CD4-positive, alpha-beta T cell (primary cell): ENCODE results near the gene PAPPA. TPM values are rescaled to one million over a fixed set of nuclear protein-coding genes. Genes with fewer than 3 reads are reported as not detected.

Experiments
- ATAC-seq: fragments of 200-7000 bp; cut with Tn5 transposase; one replicate; pipeline ENCODE4 v1.10.0; 2022; ENCODE audit warnings: mild to moderate bottlenecking; ENCODE audit not compliant: poor library complexity
- CTCF ChIA-PET: fragments of 350-600 bp; sonication (Branson Sonifier 250); formaldehyde crosslinking; loops from one replicate; lab custom pipeline; 2021; ENCODE audit warnings: antibody characterized with exemption, inconsistent platforms; lab: Charles Lee
- POLR2A ChIA-PET: fragments of 350-600 bp; sonication (Branson Sonifier 250); formaldehyde crosslinking; loops from one replicate; lab custom pipeline; 2021; ENCODE audit warnings: antibody characterized with exemption, inconsistent platforms; lab: Charles Lee
- DNase-seq, 14 experiments: peaks; one replicate each; pipeline ENCODE4 v3.0.0-alpha.2; 2013 to 2020; ENCODE audit warnings: mixed read lengths in 2 of 14
- H3K27ac ChIP-seq, 2 donors: one replicate each; pipeline versions ENCODE4 v1.5.1 to v1.7.0; 2013; ENCODE audit warnings: low read length in 2 of 2, low read depth in 1 of 2, mild to moderate bottlenecking in 1 of 2
- H3K27me3 ChIP-seq, 2 experiments: 1 replicate in 1 of 2; 2 replicates in 1 of 2; pipeline versions ENCODE4 v1.6.1 to v1.7.0; 2013; ENCODE audit warnings: low read length in 2 of 2, control low read depth in 1 of 2, mild to moderate bottlenecking in 1 of 2, moderate library complexity in 1 of 2; ENCODE audit not compliant: insufficient read depth in 2 of 2, control insufficient read depth in 1 of 2
- H3K36me3 ChIP-seq: one replicate; pipeline ENCODE4 v1.6.1; 2013; ENCODE audit warnings: low read length, control low read depth; ENCODE audit not compliant: insufficient read depth
- H3K4me1 ChIP-seq: one replicate; pipeline ENCODE4 v1.6.1; 2013; ENCODE audit warnings: low read length, control low read depth; ENCODE audit not compliant: insufficient read depth
- H3K4me3 ChIP-seq: one replicate; pipeline ENCODE4 v1.5.1; 2013; ENCODE audit warnings: mild to moderate bottlenecking, low read length, moderate library complexity
- H3K9me3 ChIP-seq, 2 experiments: 1 replicate in 1 of 2; 2 replicates in 1 of 2; pipeline versions ENCODE4 v1.6.1 to v1.7.0; 2013; ENCODE audit warnings: low read length in 2 of 2, mild to moderate bottlenecking in 2 of 2, control low read depth in 1 of 2, moderate library complexity in 1 of 2; ENCODE audit not compliant: control insufficient read depth in 1 of 2, insufficient read depth in 1 of 2
- H3K27ac Mint-ChIP-seq: one replicate; pipeline ENCODE4 v1.8.0; 2020; ENCODE audit warnings: mixed read lengths
- H3K27me3 Mint-ChIP-seq: one replicate; pipeline ENCODE4 v1.8.0; 2021; ENCODE audit warnings: mixed read lengths
- H3K36me3 Mint-ChIP-seq: one replicate; pipeline ENCODE4 v1.8.0; 2021; ENCODE audit warnings: low read depth, mixed read lengths
- H3K4me1 Mint-ChIP-seq: one replicate; pipeline ENCODE4 v1.8.0; 2021; ENCODE audit warnings: low read depth, mixed read lengths
- H3K4me3 Mint-ChIP-seq: one replicate; pipeline ENCODE4 v1.8.0; 2020; ENCODE audit warnings: mild to moderate bottlenecking, mixed read lengths
- H3K9me3 Mint-ChIP-seq: one replicate; pipeline ENCODE4 v1.8.0; 2020; ENCODE audit warnings: mixed read lengths
- CTCF ChIP-seq: fragments of 200-600 bp; IDR thresholded peaks from one replicate; pipeline ENCODE4 v1.8.0; 2022; ENCODE audit warnings: antibody characterized with exemption, mild to moderate bottlenecking
- intact Hi-C, 2 experiments: fragments of 100-400 bp; cut with DNase I in 1 of 2; cut with micrococcal nuclease in 1 of 2; formaldehyde crosslinking; loops; one replicate each; pipeline versions ENCODE4 v1.15.1 to v1.9.0; 2023 to 2025; cut with DNase I, micrococcal nuclease
- total RNA-seq, 174 experiments: library from RNA in 2 of 174; stranded (reverse) in 2 of 174; gene quantifications; one replicate each; pipeline ENCODE4 v1.2.3 and lab custom pipeline; 2021 to 2026

PAPPA gene
- total RNA-seq, 2 experiments from 2014 or later: 0.03 TPM; not detected in 1

GRCh38 chr9:116365056-116365471, 211.5 kb downstream of the PAPPA start:
- Mint-ChIP-seq H3K4me1 (no peaks in the 10 kb centered on the region), H3K4me3 (no peak overlapping the region), H3K27ac (no peak overlapping the region), H3K36me3 (no peaks in the 10 kb centered on the region), H3K9me3 (no peaks in the 10 kb centered on the region), H3K27me3 (no peaks in the 10 kb centered on the region)
- no peak for DNase-seq
- TF ChIP-seq CTCF: no peak
- Histone ChIP-seq H3K36me3 (no peaks in the 10 kb centered on the region), H3K4me1 (no peaks in the 10 kb centered on the region), H3K9me3 (no peaks in the 10 kb centered on the region), H3K4me3 (no peak overlapping the region), H3K27ac (no peak overlapping the region), H3K27me3 (no peaks in the 10 kb centered on the region)
- intact Hi-C loops: no loop called here
- no peak for ATAC-seq
- ChIA-PET POLR2A (no interaction called here), CTCF (no interaction called here)

GRCh38 chr9:116366241-116366640, 212.7 kb downstream of the PAPPA start:
- intact Hi-C loops: no loop called here
- DNase-seq: no peak

GRCh38 chr9:116368680-116369079, 215.1 kb downstream of the PAPPA start:
- no peaks in the 10 kb centered on the region for H3K4me1 ChIP-seq
- ChIA-PET POLR2A (no interaction called here), CTCF (no interaction called here)
- DNase-seq (no peak), ATAC-seq (no peak)
- TF ChIP-seq CTCF: no peak
- no peak overlapping the region for H3K4me3 ChIP-seq
- Mint-ChIP-seq H3K4me3 (no peak overlapping the region), H3K36me3 (no peaks in the 10 kb centered on the region), H3K4me1 (no peaks in the 10 kb centered on the region), H3K27ac (no peak overlapping the region), H3K9me3 (no peaks in the 10 kb centered on the region), H3K27me3 (no peaks in the 10 kb centered on the region)
- H3K27me3 ChIP-seq: no peaks in the 10 kb centered on the region
- H3K9me3 ChIP-seq: no peaks in the 10 kb centered on the region
- intact Hi-C loops: no loop called here
- no peaks in the 10 kb centered on the region for H3K36me3 ChIP-seq
- no peak overlapping the region for H3K27ac ChIP-seq

More at GRCh38 chr9:116366241-116366640, 212.7 kb downstream of the PAPPA start:
- no peak overlapping the region for H3K27ac ChIP-seq
- POLR2A ChIA-PET: no interaction called here
- ATAC-seq: no peak
- Mint-ChIP-seq H3K9me3 (no peaks in the 10 kb centered on the region), H3K27me3 (no peaks in the 10 kb centered on the region), H3K27ac (no peak overlapping the region), H3K36me3 (no peaks in the 10 kb centered on the region), H3K4me3 (no peak overlapping the region), H3K4me1 (no peaks in the 10 kb centered on the region)
- no peaks in the 10 kb centered on the region for H3K9me3 ChIP-seq
- H3K27me3 ChIP-seq: no peaks in the 10 kb centered on the region
- CTCF ChIA-PET: no interaction called here
- no peaks in the 10 kb centered on the region for H3K4me1 ChIP-seq
- H3K36me3 ChIP-seq: no peaks in the 10 kb centered on the region
- no peak overlapping the region for H3K4me3 ChIP-seq
- no peak for TF ChIP-seq CTCF
